Brain microvascular endothelial cell (primary cell): Measurements from ENCODE around the gene PPARD.

ENCODE experiments used
- DNase-seq: peaks from one replicate; pipeline ENCODE4 v3.0.0-alpha.2; 2020
- H3K27ac ChIP-seq: fragments of 250-450 bp; sonication (Bioruptor Pico); 2 replicates; pipeline ENCODE4 v1.5.1; 2020; ENCODE audit warnings: mild to moderate bottlenecking, moderate library complexity
- H3K27me3 ChIP-seq: fragments of 250-450 bp; sonication (Bioruptor Pico); replicated peaks from 2 replicates; pipeline ENCODE4 v1.5.1; 2020; ENCODE audit warnings: mild to moderate bottlenecking
- H3K36me3 ChIP-seq: fragments of 250-450 bp; sonication (Bioruptor Pico); replicated peaks from 2 replicates; pipeline ENCODE4 v1.5.1; 2020; ENCODE audit warnings: mild to moderate bottlenecking
- H3K4me3 ChIP-seq: 2 replicates; pipeline ENCODE4 v1.5.1; 2011; ENCODE audit warnings: low read depth, mild to moderate bottlenecking, control low read depth, low read length, moderate library complexity
- CTCF ChIP-seq: IDR thresholded peaks from 2 replicates; pipeline ENCODE4 v1.5.1; 2011; ENCODE audit warnings: low read depth, mild to moderate bottlenecking, moderate library complexity, low read length, control low read depth, inconsistent platforms; ENCODE audit errors: missing control alignments
- in situ Hi-C: cut with HindIII; loops from 2 replicates; pipeline ENCODE4 v1.10.0; 2017; ENCODE audit warnings: low sequenced_read_pairs, low pct_ligation_motif_present

The PPARD gene

GRCh38 chr6:35452183-35453090 is 110.1 kb downstream of the PPARD start, which contains the start of gene FANCE:
FANCE (plus strand) TSS chr6:35452338; CDS start chr6:35452546, 208 bp downstream.
- DNase-seq = peak; percentile 88
- in situ Hi-C loops = no loop called here
- H3K27me3 ChIP-seq = no peaks in the 10 kb centered on the region
- H3K36me3 ChIP-seq = no peaks in the 10 kb centered on the region
- H3K4me3 ChIP-seq = peak within 1 kb of the TSS; percentile 70
- no peak for TF ChIP-seq CTCF
- H3K27ac ChIP-seq = no peak within 1 kb of the TSS

- H3K27me3 ChIP-seq = no peaks in the 10 kb centered on the region
- no peaks in the 10 kb centered on the region for H3K36me3 ChIP-seq
- no peak overlapping the region for H3K27ac ChIP-seq
- H3K4me3 ChIP-seq = peak overlapping the region; percentile 70
- no peak for TF ChIP-seq CTCF
- in situ Hi-C loops = no loop called here
- no peak for DNase-seq
Measured at GRCh38 chr6:35453236-35453635, 110.9 kb downstream of the PPARD start.

GRCh38 chr6:35454391-35455110 is 112.2 kb downstream of the PPARD start:
- no peaks in the 10 kb centered on the region for H3K36me3 ChIP-seq
- DNase-seq = no peak
- H3K27ac ChIP-seq = no peak overlapping the region
- in situ Hi-C loops = no loop called here
- no peak overlapping the region for H3K4me3 ChIP-seq
- TF ChIP-seq CTCF = no peak
- H3K27me3 ChIP-seq = no peaks in the 10 kb centered on the region

- Histone ChIP-seq H3K4me3 (no peak overlapping the region), H3K36me3 (no peaks in the 10 kb centered on the region), H3K27me3 (no peaks in the 10 kb centered on the region), H3K27ac (no peak overlapping the region)
- DNase-seq = no peak
- in situ Hi-C loops = no loop called here
- no peak for TF ChIP-seq CTCF
Measured at GRCh38 chr6:35457907-35458306, 115.5 kb downstream of the PPARD start.

- no peak for TF ChIP-seq CTCF
- Histone ChIP-seq H3K27me3 (no peaks in the 10 kb centered on the region), H3K36me3 (no peaks in the 10 kb centered on the region), H3K27ac (no peak overlapping the region), H3K4me3 (no peak overlapping the region)
- in situ Hi-C loops = no loop called here
- no peak for DNase-seq
Measured at GRCh38 chr6:35461270-35461669, 118.9 kb downstream of the PPARD start.
